Lung (tissue), 12 donors: Measurements from ENCODE around the gene IFI16. TPM values are rescaled to one million over a fixed set of nuclear protein-coding genes. Genes with fewer than 3 reads are reported as not detected.
"Not testable (repeated sequence)": the region's sequence is repeated elsewhere in the genome, so short reads cannot be mapped to it uniquely, and the experiment has no call there.

Experiments used
- ATAC-seq: fragments of 200-7000 bp; cut with Tn5 transposase; one replicate; pipeline ENCODE4 v1.9.1; 2020; ENCODE audit warnings: moderate number of reproducible peaks; ENCODE audit not compliant: insufficient read depth, low FRiP score
- DNase-seq, 3 donors: peaks; one replicate each; pipeline ENCODE4 v3.0.0-alpha.2; 2013 to 2017
- H3K27ac ChIP-seq, 2 donors: one replicate each; pipeline ENCODE4 v1.5.1; 2013; ENCODE audit warnings: mild to moderate bottlenecking in 2 of 2, moderate library complexity in 2 of 2, control low read depth in 1 of 2, inconsistent platforms in 1 of 2, low read depth in 1 of 2, low read length in 1 of 2
- H3K27me3 ChIP-seq, 3 donors: one replicate each; pipeline ENCODE4 v1.5.1; 2013; ENCODE audit warnings: low read length in 2 of 3; ENCODE audit not compliant: control insufficient read depth in 3 of 3, insufficient read depth in 3 of 3
- H3K36me3 ChIP-seq, 4 donors: one replicate each; pipeline ENCODE4 v1.5.1; 2013; ENCODE audit warnings: low read length in 4 of 4, mild to moderate bottlenecking in 1 of 4, moderate library complexity in 1 of 4; ENCODE audit not compliant: control insufficient read depth in 4 of 4, insufficient read depth in 4 of 4
- H3K4me1 ChIP-seq, 5 donors: one replicate each; pipeline ENCODE4 v1.5.1; 2013; ENCODE audit warnings: low read length in 5 of 5, mild to moderate bottlenecking in 2 of 5, moderate library complexity in 1 of 5; ENCODE audit not compliant: control insufficient read depth in 5 of 5, insufficient read depth in 5 of 5
- H3K4me3 ChIP-seq: one replicate; pipeline ENCODE4 v1.5.1; 2013; ENCODE audit warnings: mild to moderate bottlenecking, control low read depth, moderate library complexity
- H3K9ac ChIP-seq, 2 donors: one replicate each; pipeline ENCODE4 v1.5.1; 2013; ENCODE audit warnings: low read length in 2 of 2, control low read depth in 1 of 2; ENCODE audit not compliant: insufficient read depth in 1 of 2
- H3K9me3 ChIP-seq, 4 donors: one replicate each; pipeline ENCODE4 v1.5.1; 2013; ENCODE audit warnings: low read length in 3 of 4, mild to moderate bottlenecking in 1 of 4, moderate library complexity in 1 of 4; ENCODE audit not compliant: control insufficient read depth in 4 of 4, insufficient read depth in 3 of 4
- WGBS, 2 donors: extraction: QIAGEN DNeasy Blood & Tissue Kit; methylation state at CpG; one replicate each; pipeline ENCODE4 v1.1.7; 2013; 5-methylcytosine and 5-hydroxymethylcytosine counted together
- polyA plus RNA-seq, 2 donors: library from polyadenylated mRNA; stranded (reverse); fragments of 200-250 nt; gene quantifications; one replicate each; pipeline ENCODE4 v1.2.1, GENCODE V29; 2013
- total RNA-seq, 2 donors: library from RNA; depleted of rRNA in 1 of 2; stranded (reverse); fragments of >200 nt in 1 of 2; gene quantifications; one replicate each; pipeline ENCODE4 v1.2.1, GENCODE V29; 2014 to 2021
- TF ChIP-seq, protein P1 (sequence below): IDR thresholded peaks from 2 replicates; pipeline ENCODE4 v1.5.1; 2012; ENCODE audit warnings: mild to moderate bottlenecking; ENCODE audit errors: control extremely low read depth, extremely low read depth
- donor health status: control.
- donor health status: control.
- donor health status: Bipolar disorder and iron deficiency.
- donor health status: healthy.
- donor health status: DM: yes; HTN: yes; CAD: no.

The IFI16 gene
- total and polyA plus RNA-seq, 4 donors = 60.7 to 124 (median 81.4) TPM

DNA sequence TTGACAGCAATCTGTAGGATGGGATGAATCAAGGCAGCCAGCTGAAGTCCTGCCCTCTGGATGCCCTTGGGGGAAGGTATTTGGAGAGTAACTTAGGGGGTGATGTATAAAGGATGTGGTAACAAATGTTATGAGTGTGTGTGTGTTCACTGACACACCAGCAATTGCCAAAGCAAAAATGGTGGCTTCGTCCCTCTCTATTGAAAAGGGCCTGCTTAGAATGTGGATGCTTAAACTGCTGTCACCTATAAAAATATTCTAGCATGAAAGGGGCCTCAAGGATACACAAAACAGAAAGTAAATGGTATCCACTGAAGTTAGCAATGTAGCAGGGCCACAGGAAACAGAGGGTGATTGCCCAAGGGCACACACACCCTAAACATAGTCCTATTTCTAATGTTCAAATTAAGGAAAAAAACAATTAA is 81.9 kb downstream of the IFI16 start:
- Histone ChIP-seq H3K4me1 (no peaks in the 10 kb centered on the region), H3K27me3 (no peaks in the 10 kb centered on the region), H3K36me3 (no peaks in the 10 kb centered on the region), H3K9ac (no peak overlapping the region), H3K27ac (no peak overlapping the region), H3K4me3 (no peak overlapping the region), H3K9me3 (no peaks in the 10 kb centered on the region)
- no peak for ATAC-seq
- TF ChIP-seq, protein P1, sequence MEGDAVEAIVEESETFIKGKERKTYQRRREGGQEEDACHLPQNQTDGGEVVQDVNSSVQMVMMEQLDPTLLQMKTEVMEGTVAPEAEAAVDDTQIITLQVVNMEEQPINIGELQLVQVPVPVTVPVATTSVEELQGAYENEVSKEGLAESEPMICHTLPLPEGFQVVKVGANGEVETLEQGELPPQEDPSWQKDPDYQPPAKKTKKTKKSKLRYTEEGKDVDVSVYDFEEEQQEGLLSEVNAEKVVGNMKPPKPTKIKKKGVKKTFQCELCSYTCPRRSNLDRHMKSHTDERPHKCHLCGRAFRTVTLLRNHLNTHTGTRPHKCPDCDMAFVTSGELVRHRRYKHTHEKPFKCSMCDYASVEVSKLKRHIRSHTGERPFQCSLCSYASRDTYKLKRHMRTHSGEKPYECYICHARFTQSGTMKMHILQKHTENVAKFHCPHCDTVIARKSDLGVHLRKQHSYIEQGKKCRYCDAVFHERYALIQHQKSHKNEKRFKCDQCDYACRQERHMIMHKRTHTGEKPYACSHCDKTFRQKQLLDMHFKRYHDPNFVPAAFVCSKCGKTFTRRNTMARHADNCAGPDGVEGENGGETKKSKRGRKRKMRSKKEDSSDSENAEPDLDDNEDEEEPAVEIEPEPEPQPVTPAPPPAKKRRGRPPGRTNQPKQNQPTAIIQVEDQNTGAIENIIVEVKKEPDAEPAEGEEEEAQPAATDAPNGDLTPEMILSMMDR = no peak
- no peak for DNase-seq
- WGBS, 2 donors = 30 to 75% methylated on average over 1 of the region's 1 CpG

DNA sequence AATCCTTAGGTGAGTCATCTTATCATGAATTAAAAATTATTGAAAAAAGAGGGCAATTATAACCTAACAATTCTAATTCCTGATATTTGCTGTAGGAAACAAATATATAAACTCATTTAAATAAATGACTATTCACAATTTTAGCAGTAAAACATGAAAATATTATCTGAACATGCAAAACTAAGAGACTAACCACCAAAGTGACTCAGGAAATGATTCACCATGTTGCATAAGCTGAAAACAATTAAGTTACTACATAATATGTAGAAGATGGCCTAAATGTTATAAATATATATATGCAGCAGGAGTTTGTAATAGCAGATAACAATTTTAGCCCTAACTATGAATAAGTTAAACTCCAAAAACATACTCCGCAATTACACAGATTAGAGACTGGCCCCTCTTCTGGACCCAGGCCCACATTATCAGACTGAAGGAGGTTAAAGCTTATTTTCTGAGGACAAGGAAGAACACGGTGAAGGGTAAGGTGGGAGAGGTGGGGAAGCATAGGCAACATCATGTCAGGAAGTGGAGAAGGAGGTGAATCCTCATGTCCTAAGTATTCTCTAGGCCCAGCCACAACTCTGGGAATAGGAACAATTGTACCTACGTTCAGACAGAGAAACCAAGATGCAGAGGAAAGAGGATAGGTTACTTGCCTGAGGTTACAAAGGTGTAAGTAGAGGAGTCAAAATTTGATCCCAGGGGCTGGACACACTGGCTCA is 82.5 kb downstream of the IFI16 start:
- Histone ChIP-seq H3K36me3 (no peaks in the 10 kb centered on the region), H3K4me1 (no peaks in the 10 kb centered on the region), H3K9ac (no peak overlapping the region), H3K27ac (no peak overlapping the region), H3K4me3 (no peak overlapping the region), H3K9me3 (no peaks in the 10 kb centered on the region), H3K27me3 (no peaks in the 10 kb centered on the region)
- WGBS, 2 donors = 33 to 58% methylated on average over 3 of the region's 3 CpGs
- ATAC-seq = no peak
- TF ChIP-seq, protein P1 = no peak
- no peak for DNase-seq

DNA sequence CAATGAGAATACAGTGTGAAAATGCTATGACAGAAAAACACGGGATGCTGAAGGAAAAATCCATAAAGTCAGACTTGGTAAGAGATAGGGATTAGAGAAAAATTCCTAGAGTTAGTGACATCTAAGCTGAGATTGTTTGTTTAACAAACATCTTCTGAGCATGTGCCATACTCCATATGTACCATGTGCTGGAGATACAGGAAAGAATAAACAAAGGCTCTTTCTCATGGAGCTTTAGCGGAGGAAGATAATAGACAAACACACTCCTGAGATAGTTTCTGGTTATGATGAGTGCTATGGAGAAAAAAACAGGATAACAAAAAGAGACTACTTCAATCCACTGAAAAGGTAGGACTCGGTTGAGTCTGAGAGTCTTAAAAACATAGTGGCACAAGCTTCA is 88.9 kb downstream of the IFI16 start:
- Histone ChIP-seq H3K9ac (no peak overlapping the region), H3K4me3 (no peak overlapping the region), H3K27ac (no peak overlapping the region), H3K4me1 (no peaks in the 10 kb centered on the region), H3K36me3 (no peaks in the 10 kb centered on the region), H3K9me3 (no peaks in the 10 kb centered on the region), H3K27me3 (no peaks in the 10 kb centered on the region)
- no peak for DNase-seq
- TF ChIP-seq, protein P1 = no peak
- no peak for ATAC-seq
- 77 to 88% methylated on average over 3 of the region's 3 CpGs for WGBS, 2 donors

GRCh38 chr1:159100589-159100988 is 90.9 kb downstream of the IFI16 start:
- Histone ChIP-seq H3K4me3 (no peak overlapping the region), H3K36me3 (no peaks in the 10 kb centered on the region), H3K9me3 (no peaks in the 10 kb centered on the region), H3K27ac (no peak overlapping the region), H3K9ac (no peak overlapping the region), H3K27me3 (no peaks in the 10 kb centered on the region), H3K4me1 (no peaks in the 10 kb centered on the region)
- ATAC-seq = no peak
- TF ChIP-seq, protein P1 = no peak
- DNase-seq = no peak
- WGBS, 2 donors = 84 to 93% methylated on average over 1 of the region's 1 CpG

GRCh38 chr1:159103021-159103420 is 93.3 kb downstream of the IFI16 start:
- H3K4me3 ChIP-seq, H3K36me3 ChIP-seq, ATAC-seq, H3K9ac ChIP-seq, H3K9me3 ChIP-seq, DNase-seq, H3K4me1 ChIP-seq, H3K27me3 ChIP-seq, H3K27ac ChIP-seq: not testable (repeated sequence)
- WGBS, 2 donors = 65 to 68% methylated on average over 3 of the region's 3 CpGs
